SK-N-SH (cell line): ENCODE measurements around the gene LAMTOR1. TPM values are rescaled to one million over a fixed set of nuclear protein-coding genes. Genes with fewer than 3 reads are reported as not detected.

ENCODE experiments used
- CTCF ChIA-PET: fragments of 300-600, 350-600 bp; formaldehyde crosslinking; extraction: SDS; loops from one replicate; lab custom pipeline; 2021; lab: Yijun Ruan, JAX
- POLR2A ChIA-PET: fragments of 350-600 bp; sonication (Branson Sonifier 250); formaldehyde crosslinking; extraction: SDS; loops from one replicate; lab custom pipeline; 2020; ENCODE audit warnings: antibody characterized with exemption, inconsistent platforms; lab: Yijun Ruan, JAX
- DNase-seq: peaks from one replicate; pipeline ENCODE4 v3.0.0; 2012
- H2AFZ ChIP-seq: fragments of 200-600 bp; sonication (generic); 2 replicates; pipeline ENCODE4 v1.8.1; 2016; ENCODE audit warnings: antibody characterized with exemption, mild to moderate bottlenecking, low read depth
- H3F3A ChIP-seq: fragments of 200-600 bp; sonication (generic); replicated peaks from 2 replicates; pipeline ENCODE3; 2016; ENCODE audit warnings: antibody characterized with exemption, mild to moderate bottlenecking; ENCODE audit not compliant: insufficient read depth
- H3K27ac ChIP-seq, 2 experiments: fragments of 200-500 bp in 1 of 2; fragments of 200-600 bp in 1 of 2; sonication (Bioruptor generic) in 1 of 2; sonication (generic), shearing (Covaris generic) in 1 of 2; 2 replicates each; pipeline versions ENCODE4 v1.5.1 to v1.6.1; 2014 to 2016; ENCODE audit warnings: low read depth in 2 of 2, inconsistent platforms in 1 of 2, low read length in 1 of 2, mild to moderate bottlenecking in 1 of 2, mixed read lengths in 1 of 2
- H3K27me3 ChIP-seq: fragments of 200-600 bp; sonication (generic), shearing (Covaris generic); 2 replicates; pipeline ENCODE4 v1.6.1; 2016; ENCODE audit warnings: mixed run types; ENCODE audit not compliant: insufficient read depth
- H3K36me3 ChIP-seq, 2 experiments: fragments of 200-500 bp in 1 of 2; fragments of 200-600 bp in 1 of 2; sonication (Bioruptor generic) in 1 of 2; sonication (generic) in 1 of 2; replicated peaks in 1 of 2; 2 replicates each; pipeline versions ENCODE3 to v1.5.1; 2014 to 2016; ENCODE audit warnings: low read length in 1 of 2, mild to moderate bottlenecking in 1 of 2; ENCODE audit not compliant: insufficient read depth in 2 of 2, control insufficient read depth in 1 of 2
- H3K4me1 ChIP-seq, 2 experiments: fragments of 200-500 bp in 1 of 2; fragments of 200-600 bp in 1 of 2; sonication (Bioruptor generic) in 1 of 2; sonication (generic), shearing (Covaris generic) in 1 of 2; 2 replicates each; pipeline versions ENCODE4 v1.5.1 to v1.6.1; 2014 to 2016; ENCODE audit warnings: low read depth in 1 of 2, low read length in 1 of 2, mixed run types in 1 of 2; ENCODE audit not compliant: insufficient read depth in 2 of 2, control insufficient read depth in 1 of 2
- H3K4me2 ChIP-seq: fragments of 200-600 bp; sonication (generic), shearing (Covaris generic); 2 replicates; pipeline ENCODE4 v1.6.1; 2017; ENCODE audit warnings: mixed run types
- H3K4me3 ChIP-seq, 2 experiments: fragments of 200-500 bp in 1 of 2; fragments of 200-600 bp in 1 of 2; sonication (Bioruptor generic) in 1 of 2; sonication (generic), shearing (Covaris generic) in 1 of 2; 2 replicates each; pipeline versions ENCODE4 v1.5.1 to v1.8.1; 2014 to 2016; ENCODE audit warnings: low read depth in 2 of 2, inconsistent platforms in 1 of 2, low read length in 1 of 2, mild to moderate bottlenecking in 1 of 2, mixed read lengths in 1 of 2, moderate library complexity in 1 of 2
- H3K79me2 ChIP-seq: fragments of 200-600 bp; sonication (generic); 2 replicates; pipeline ENCODE4 v1.8.1; 2017; ENCODE audit warnings: mild to moderate bottlenecking; ENCODE audit not compliant: insufficient read depth
- H3K9ac ChIP-seq: fragments of 200-600 bp; sonication (generic); 2 replicates; pipeline ENCODE4 v1.6.1; 2017; ENCODE audit warnings: mixed run types
- H3K9me2 ChIP-seq: fragments of 200-600 bp; sonication (generic); 2 replicates; pipeline ENCODE4 v1.6.1; 2017; ENCODE audit warnings: mixed run types
- H3K9me3 ChIP-seq: fragments of 200-600 bp; sonication (generic); 2 replicates; pipeline ENCODE4 v1.6.1; 2017; ENCODE audit warnings: mixed run types, mild to moderate bottlenecking, moderate library complexity
- H4K20me1 ChIP-seq: fragments of 200-600 bp; sonication (generic); 2 replicates; pipeline ENCODE4 v1.6.1; 2017; ENCODE audit warnings: mild to moderate bottlenecking, mixed run types; ENCODE audit not compliant: insufficient read depth
- CHD2 ChIP-seq: fragments of 150-350 bp; IDR thresholded peaks from 2 replicates; pipeline ENCODE4 v1.6.1; 2018; ENCODE audit warnings: low read length; ENCODE audit not compliant: partially characterized antibody
- EP300 ChIP-seq, 2 experiments: IDR thresholded peaks; 2 replicates each; pipeline versions ENCODE4 v1.4.0 to v1.6.1; 2012; ENCODE audit warnings: borderline replicate concordance in 1 of 2, low read depth in 1 of 2, low read length in 1 of 2
- FOSL2 ChIP-seq: IDR thresholded peaks from 2 replicates; pipeline ENCODE4 v1.4.0; 2012; ENCODE audit warnings: low read depth, mild to moderate bottlenecking, moderate library complexity, borderline replicate concordance
- GABPA ChIP-seq: IDR thresholded peaks from 2 replicates; pipeline ENCODE4 v1.4.0; 2012; ENCODE audit warnings: low read depth, mild to moderate bottlenecking
- MXI1 ChIP-seq: IDR thresholded peaks from 2 replicates; pipeline ENCODE4 v1.6.1; 2012; ENCODE audit warnings: mild to moderate bottlenecking, low read depth, low read length, improper control_type of control experiment
- NRF1 ChIP-seq: IDR thresholded peaks from 2 replicates; pipeline ENCODE4 v1.6.1; 2012; ENCODE audit warnings: low read depth, mild to moderate bottlenecking, low read length
- RAD21 ChIP-seq: IDR thresholded peaks from 2 replicates; pipeline ENCODE4 v1.6.1; 2012; ENCODE audit warnings: mild to moderate bottlenecking, low read length
- SIN3A ChIP-seq: IDR thresholded peaks from 2 replicates; pipeline ENCODE4 v1.6.1; 2012; ENCODE audit warnings: low read depth, mild to moderate bottlenecking, low read length, moderate library complexity, borderline replicate concordance
- SMC3 ChIP-seq: IDR thresholded peaks from 2 replicates; pipeline ENCODE4 v1.6.1; 2012; ENCODE audit warnings: low read depth, low read length, improper control_type of control experiment
- TCF12 ChIP-seq: IDR thresholded peaks from 2 replicates; pipeline ENCODE4 v1.4.0; 2012
- ZBTB33 ChIP-seq: IDR thresholded peaks from 2 replicates; pipeline ENCODE4 v1.4.0; 2012; ENCODE audit warnings: low read depth, borderline replicate concordance
- WGBS: methylation state at CpG from one replicate; pipeline ENCODE4 v1.1.6; 2017; ENCODE audit warnings: low lambda C conversion rate; 5-methylcytosine and 5-hydroxymethylcytosine counted together
- polyA plus RNA-seq, 3 experiments: library from polyadenylated mRNA; depleted of rRNA; stranded (reverse); fragments of >200 nt; gene quantifications; 2 replicates each; pipeline ENCODE4 v1.2.3, GENCODE V29; 2012
- TF ChIP-seq, protein P1 (sequence below): fragments of 150-350 bp; IDR thresholded peaks from 2 replicates; pipeline ENCODE4 v1.6.1; 2016; ENCODE audit warnings: mild to moderate bottlenecking, low read depth, low read length
- TF ChIP-seq, protein P2 (sequence below): fragments of 150-350 bp; IDR thresholded peaks from 2 replicates; pipeline ENCODE4 v1.6.1; 2017; ENCODE audit warnings: antibody characterized with exemption, low read length, low read depth, borderline replicate concordance
- TF ChIP-seq, protein P3 (sequence below): IDR thresholded peaks from 2 replicates; pipeline ENCODE4 v1.4.0; 2012; ENCODE audit warnings: low read depth, borderline replicate concordance
- TF ChIP-seq, protein P4 (sequence below): IDR thresholded peaks from 2 replicates; pipeline ENCODE4 v1.4.0; 2012; ENCODE audit warnings: low read depth
- TF ChIP-seq, protein P5 (sequence below): IDR thresholded peaks from 2 replicates; pipeline ENCODE4 v1.6.1; 2012; ENCODE audit warnings: mild to moderate bottlenecking, low read depth, low read length, moderate library complexity

LAMTOR1 gene
- polyA plus RNA-seq, 1 of the 3 experiments (the other 2 are of a cell fraction) = 128 TPM

DNA sequence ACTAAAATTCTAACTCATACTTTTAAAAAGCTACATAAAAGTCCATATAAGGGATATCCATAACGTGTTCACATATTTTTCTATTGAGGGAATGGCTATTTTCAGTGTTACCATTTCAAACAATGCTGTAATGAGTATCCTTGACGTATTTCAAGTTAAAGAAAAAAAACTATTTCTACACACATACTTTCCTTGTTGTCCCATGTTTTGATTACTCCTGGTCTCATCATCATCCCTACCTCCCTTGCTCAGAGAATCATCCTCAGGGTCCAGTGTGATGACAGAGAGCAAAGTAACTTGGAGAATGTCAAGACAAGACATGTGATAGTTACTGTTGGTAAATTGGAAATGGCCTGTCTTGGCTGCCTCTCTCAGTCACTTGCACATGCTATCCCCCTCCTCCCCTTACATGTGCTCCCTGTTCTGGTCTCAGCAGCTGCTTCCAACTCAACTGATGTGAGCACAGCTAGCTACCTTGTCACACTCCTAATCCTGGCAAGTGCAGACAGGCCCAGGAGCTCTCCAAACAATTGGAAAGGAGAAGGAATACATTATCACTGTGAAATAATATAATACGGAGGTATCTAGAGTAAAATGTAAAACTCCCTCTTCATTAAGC lies 44.6 kb downstream of the LAMTOR1 start:
- H3K9me3 ChIP-seq = no peaks in the 10 kb centered on the region
- no peak for DNase-seq
- H3K27me3 ChIP-seq = no peaks in the 10 kb centered on the region
- H3K36me3 ChIP-seq = peaks cover under 1 to 14% of the 10 kb centered on the region in 2 experiments
- H3K4me3 ChIP-seq = no peak overlapping the region
- TF ChIP-seq, protein P1, sequence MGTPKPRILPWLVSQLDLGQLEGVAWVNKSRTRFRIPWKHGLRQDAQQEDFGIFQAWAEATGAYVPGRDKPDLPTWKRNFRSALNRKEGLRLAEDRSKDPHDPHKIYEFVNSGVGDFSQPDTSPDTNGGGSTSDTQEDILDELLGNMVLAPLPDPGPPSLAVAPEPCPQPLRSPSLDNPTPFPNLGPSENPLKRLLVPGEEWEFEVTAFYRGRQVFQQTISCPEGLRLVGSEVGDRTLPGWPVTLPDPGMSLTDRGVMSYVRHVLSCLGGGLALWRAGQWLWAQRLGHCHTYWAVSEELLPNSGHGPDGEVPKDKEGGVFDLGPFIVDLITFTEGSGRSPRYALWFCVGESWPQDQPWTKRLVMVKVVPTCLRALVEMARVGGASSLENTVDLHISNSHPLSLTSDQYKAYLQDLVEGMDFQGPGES = no peak
- no peak for TF ChIP-seq SIN3A
- no peak for TF ChIP-seq ZBTB33
- no peak for TF ChIP-seq SMC3
- TF ChIP-seq, protein P2, sequence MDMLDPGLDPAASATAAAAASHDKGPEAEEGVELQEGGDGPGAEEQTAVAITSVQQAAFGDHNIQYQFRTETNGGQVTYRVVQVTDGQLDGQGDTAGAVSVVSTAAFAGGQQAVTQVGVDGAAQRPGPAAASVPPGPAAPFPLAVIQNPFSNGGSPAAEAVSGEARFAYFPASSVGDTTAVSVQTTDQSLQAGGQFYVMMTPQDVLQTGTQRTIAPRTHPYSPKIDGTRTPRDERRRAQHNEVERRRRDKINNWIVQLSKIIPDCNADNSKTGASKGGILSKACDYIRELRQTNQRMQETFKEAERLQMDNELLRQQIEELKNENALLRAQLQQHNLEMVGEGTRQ = no peak
- no peak for TF ChIP-seq CHD2
- no peak for TF ChIP-seq MXI1
- TF ChIP-seq, protein P3, sequence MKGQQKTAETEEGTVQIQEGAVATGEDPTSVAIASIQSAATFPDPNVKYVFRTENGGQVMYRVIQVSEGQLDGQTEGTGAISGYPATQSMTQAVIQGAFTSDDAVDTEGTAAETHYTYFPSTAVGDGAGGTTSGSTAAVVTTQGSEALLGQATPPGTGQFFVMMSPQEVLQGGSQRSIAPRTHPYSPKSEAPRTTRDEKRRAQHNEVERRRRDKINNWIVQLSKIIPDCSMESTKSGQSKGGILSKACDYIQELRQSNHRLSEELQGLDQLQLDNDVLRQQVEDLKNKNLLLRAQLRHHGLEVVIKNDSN = no peak
- TF ChIP-seq, protein P4, sequence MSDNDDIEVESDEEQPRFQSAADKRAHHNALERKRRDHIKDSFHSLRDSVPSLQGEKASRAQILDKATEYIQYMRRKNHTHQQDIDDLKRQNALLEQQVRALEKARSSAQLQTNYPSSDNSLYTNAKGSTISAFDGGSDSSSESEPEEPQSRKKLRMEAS = no peak
- TF ChIP-seq RAD21 = no peak
- TF ChIP-seq, protein P5, sequence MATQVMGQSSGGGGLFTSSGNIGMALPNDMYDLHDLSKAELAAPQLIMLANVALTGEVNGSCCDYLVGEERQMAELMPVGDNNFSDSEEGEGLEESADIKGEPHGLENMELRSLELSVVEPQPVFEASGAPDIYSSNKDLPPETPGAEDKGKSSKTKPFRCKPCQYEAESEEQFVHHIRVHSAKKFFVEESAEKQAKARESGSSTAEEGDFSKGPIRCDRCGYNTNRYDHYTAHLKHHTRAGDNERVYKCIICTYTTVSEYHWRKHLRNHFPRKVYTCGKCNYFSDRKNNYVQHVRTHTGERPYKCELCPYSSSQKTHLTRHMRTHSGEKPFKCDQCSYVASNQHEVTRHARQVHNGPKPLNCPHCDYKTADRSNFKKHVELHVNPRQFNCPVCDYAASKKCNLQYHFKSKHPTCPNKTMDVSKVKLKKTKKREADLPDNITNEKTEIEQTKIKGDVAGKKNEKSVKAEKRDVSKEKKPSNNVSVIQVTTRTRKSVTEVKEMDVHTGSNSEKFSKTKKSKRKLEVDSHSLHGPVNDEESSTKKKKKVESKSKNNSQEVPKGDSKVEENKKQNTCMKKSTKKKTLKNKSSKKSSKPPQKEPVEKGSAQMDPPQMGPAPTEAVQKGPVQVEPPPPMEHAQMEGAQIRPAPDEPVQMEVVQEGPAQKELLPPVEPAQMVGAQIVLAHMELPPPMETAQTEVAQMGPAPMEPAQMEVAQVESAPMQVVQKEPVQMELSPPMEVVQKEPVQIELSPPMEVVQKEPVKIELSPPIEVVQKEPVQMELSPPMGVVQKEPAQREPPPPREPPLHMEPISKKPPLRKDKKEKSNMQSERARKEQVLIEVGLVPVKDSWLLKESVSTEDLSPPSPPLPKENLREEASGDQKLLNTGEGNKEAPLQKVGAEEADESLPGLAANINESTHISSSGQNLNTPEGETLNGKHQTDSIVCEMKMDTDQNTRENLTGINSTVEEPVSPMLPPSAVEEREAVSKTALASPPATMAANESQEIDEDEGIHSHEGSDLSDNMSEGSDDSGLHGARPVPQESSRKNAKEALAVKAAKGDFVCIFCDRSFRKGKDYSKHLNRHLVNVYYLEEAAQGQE = no peak
- TF ChIP-seq FOSL2 = no peak
- no peak for TF ChIP-seq EP300 (IDR thresholded peaks at IDR 0.05; ENCODE audit: borderline replicate concordance in 1 of 2, low read depth in 1 of 2, low read length in 1 of 2)
- no peak for TF ChIP-seq TCF12
- no peak for TF ChIP-seq GABPA
- no peak for TF ChIP-seq NRF1
- peaks cover 5% of the 10 kb centered on the region for H3F3A ChIP-seq
- no peaks in the 10 kb centered on the region for H3K9me2 ChIP-seq
- 0 out of 4 replicates have a peak overlapping the region, but pooled peaks of 1 of the 2 experiments have one; percentile 2 for H3K27ac ChIP-seq
- 94% methylated on average over 3 of the region's 3 CpGs for WGBS
- ChIA-PET POLR2A (no interaction called here), CTCF (interaction anchor here (0.7 to 2.5 kb wide), 4 partner anchors 14 to 34 kb away, joined by 3 to 14 read pairs (median 4); no protein-coding TSS in a partner anchor)
- no peaks in the 10 kb centered on the region for H4K20me1 ChIP-seq
- no peak overlapping the region for H3K9ac ChIP-seq
- no peak overlapping the region for H2AFZ ChIP-seq
- H3K4me2 ChIP-seq = no peak overlapping the region
- H3K4me1 ChIP-seq = no peaks in the 10 kb centered on the region; a peak in 1 of 4 replicates
- peaks cover 89% of the 10 kb centered on the region for H3K79me2 ChIP-seq
